H1 (cell line): ENCODE results near the gene PGD. TPM values are rescaled to one million over a fixed set of nuclear protein-coding genes. Genes with fewer than 3 reads are reported as not detected.

ENCODE experiments used
- CTCF ChIA-PET: fragments of 300-600 bp; sonication (Branson Sonifier 250); formaldehyde crosslinking; loops from one replicate; lab custom pipeline; 2021; ENCODE audit not compliant: partially characterized antibody; lab: Charles Lee
- POLR2A ChIA-PET: fragments of 300-600 bp; sonication (Branson Sonifier 250); formaldehyde crosslinking; loops from one replicate; lab custom pipeline; 2021; ENCODE audit warnings: inconsistent platforms; ENCODE audit not compliant: partially characterized antibody; lab: Charles Lee
- DNase-seq, 2 experiments: peaks; one replicate each; pipeline versions ENCODE4 v3.0.0 to v3.0.0-alpha.2; 2010 to 2022; ENCODE audit warnings: low spot score in 2 of 2, low read depth in 1 of 2, mixed read lengths in 1 of 2
- FAIRE-seq: peaks from 2 replicates; lab custom pipeline; 2011; peaks lifted over from hg19 to GRCh38; lab: Jason Lieb, UNC
- H2AFZ ChIP-seq: 2 replicates; pipeline ENCODE4 v1.8.1; 2012; ENCODE audit warnings: low read length, inconsistent platforms
- H2AK5ac ChIP-seq: 2 replicates; pipeline ENCODE4 v1.6.1; 2013; ENCODE audit warnings: low read depth, low read length
- H2BK120ac ChIP-seq: replicated peaks from 2 replicates; pipeline ENCODE3; 2013; ENCODE audit warnings: low read depth, low read length, inconsistent platforms
- H2BK12ac ChIP-seq: 2 replicates; pipeline ENCODE4 v1.6.1; 2013; ENCODE audit warnings: low read depth, low read length
- H2BK15ac ChIP-seq: 2 replicates; pipeline ENCODE4 v1.6.1; 2013; ENCODE audit warnings: low read length
- H2BK20ac ChIP-seq: 2 replicates; pipeline ENCODE4 v1.6.1; 2013; ENCODE audit warnings: low read length
- H2BK5ac ChIP-seq: 2 replicates; pipeline ENCODE4 v1.6.1; 2013; ENCODE audit warnings: low read depth, low read length
- H3K14ac ChIP-seq: 2 replicates; pipeline ENCODE4 v1.6.1; 2013; ENCODE audit warnings: inconsistent platforms; ENCODE audit not compliant: insufficient read length
- H3K18ac ChIP-seq: 2 replicates; pipeline ENCODE4 v1.6.1; 2013; ENCODE audit warnings: low read length; ENCODE audit errors: extremely low read depth
- H3K23ac ChIP-seq: 2 replicates; pipeline ENCODE4 v1.6.1; 2013; ENCODE audit warnings: inconsistent platforms; ENCODE audit not compliant: insufficient read length
- H3K23me2 ChIP-seq: 2 replicates; pipeline ENCODE4 v1.6.1; 2013; ENCODE audit warnings: low read depth, low read length
- H3K27ac ChIP-seq: 2 replicates; pipeline ENCODE4 v1.6.1; 2011; ENCODE audit warnings: low read depth, low read length, inconsistent platforms
- H3K27me3 ChIP-seq, 4 experiments: replicated peaks in 1 of 4; 1 replicate in 1 of 4; 2 replicates in 3 of 4; pipeline versions ENCODE4 v1.6.1 to v1.8.1; 2011 to 2013; ENCODE audit warnings: low read length in 3 of 4, mild to moderate bottlenecking in 3 of 4, inconsistent platforms in 2 of 4, mixed read lengths in 2 of 4, moderate library complexity in 1 of 4; ENCODE audit not compliant: control insufficient read depth in 3 of 4, insufficient read depth in 3 of 4; ENCODE audit errors: extremely low read depth in 1 of 4
- H3K36me3 ChIP-seq, 4 experiments: 2 replicates each; pipeline versions ENCODE4 v1.6.1 to v1.8.1; 2011 to 2013; ENCODE audit warnings: mild to moderate bottlenecking in 4 of 4, low read length in 3 of 4, moderate library complexity in 2 of 4, control low read depth in 1 of 4, inconsistent platforms in 1 of 4; ENCODE audit not compliant: insufficient read depth in 4 of 4, control insufficient read depth in 2 of 4
- H3K4ac ChIP-seq: replicated peaks from 2 replicates; pipeline ENCODE3; 2013; ENCODE audit warnings: low read length, low read depth, mixed read lengths, inconsistent platforms; ENCODE audit not compliant: insufficient read length
- H3K4me1 ChIP-seq, 4 experiments: replicated peaks in 1 of 4; 1 replicate in 1 of 4; 2 replicates in 3 of 4; pipeline versions ENCODE4 v1.6.1 to v1.8.1; 2011 to 2013; ENCODE audit warnings: low read length in 3 of 4, inconsistent platforms in 2 of 4, mixed read lengths in 1 of 4; ENCODE audit not compliant: insufficient read depth in 4 of 4, control insufficient read depth in 3 of 4
- H3K4me2 ChIP-seq, 2 experiments: 2 replicates each; pipeline versions ENCODE4 v1.6.1 to v1.8.1; 2011 to 2013; ENCODE audit warnings: low read depth in 2 of 2, low read length in 2 of 2, control low read depth in 1 of 2, inconsistent platforms in 1 of 2, mild to moderate bottlenecking in 1 of 2; ENCODE audit not compliant: insufficient read depth in 1 of 2
- H3K4me3 ChIP-seq, 4 experiments: fragments of 200-600, 300-600 bp in 1 of 4; sonication (generic), shearing (Covaris generic), sonication (Bioruptor Twin) in 1 of 4; 2 replicates each; pipeline versions ENCODE4 v1.5.1 to v1.8.1; 2011 to 2016; ENCODE audit warnings: low read length in 4 of 4, low read depth in 3 of 4, control low read depth in 2 of 4, inconsistent platforms in 2 of 4, mild to moderate bottlenecking in 2 of 4, mixed read lengths in 1 of 4, moderate library complexity in 1 of 4; ENCODE audit not compliant: insufficient read depth in 2 of 4; ENCODE audit errors: extremely low read depth in 1 of 4
- H3K56ac ChIP-seq: replicated peaks from 2 replicates; pipeline ENCODE3; 2013; ENCODE audit warnings: low read depth, mild to moderate bottlenecking, mixed read lengths, low read length, inconsistent platforms; ENCODE audit not compliant: insufficient read length
- H3K79me1 ChIP-seq: 2 replicates; pipeline ENCODE4 v1.6.1; 2013; ENCODE audit warnings: low read depth, low read length, control low read depth
- H3K79me2 ChIP-seq, 2 experiments: 2 replicates each; pipeline versions ENCODE4 v1.6.1 to v1.8.1; 2012 to 2013; ENCODE audit warnings: low read length in 2 of 2, mild to moderate bottlenecking in 2 of 2, inconsistent platforms in 1 of 2; ENCODE audit not compliant: insufficient read depth in 2 of 2, control insufficient read depth in 1 of 2
- H3K9ac ChIP-seq, 4 experiments: replicated peaks in 1 of 4; 1 replicate in 1 of 4; 2 replicates in 3 of 4; pipeline versions ENCODE4 v1.6.1 to v1.8.1; 2011 to 2013; ENCODE audit warnings: low read depth in 3 of 4, low read length in 3 of 4, control low read depth in 2 of 4, mild to moderate bottlenecking in 2 of 4, moderate library complexity in 2 of 4, inconsistent platforms in 1 of 4; ENCODE audit errors: extremely low read depth in 1 of 4
- H3K9me3 ChIP-seq, 2 experiments: 2 replicates each; pipeline versions ENCODE4 v1.6.1 to v1.8.1; 2012 to 2013; ENCODE audit warnings: mild to moderate bottlenecking in 2 of 2, moderate library complexity in 2 of 2, control low read depth in 1 of 2, inconsistent platforms in 1 of 2, low read depth in 1 of 2, low read length in 1 of 2, mixed read lengths in 1 of 2; ENCODE audit not compliant: insufficient read depth in 2 of 2
- H4K20me1 ChIP-seq, 2 experiments: replicated peaks in 1 of 2; 2 replicates each; pipeline versions ENCODE3 to v1.8.1; 2011 to 2013; ENCODE audit warnings: inconsistent platforms in 2 of 2, low read length in 2 of 2, mild to moderate bottlenecking in 1 of 2; ENCODE audit not compliant: insufficient read depth in 2 of 2, control insufficient read depth in 1 of 2
- H4K5ac ChIP-seq: 2 replicates; pipeline ENCODE4 v1.6.1; 2013; ENCODE audit warnings: low read length, low read depth, mixed read lengths, inconsistent platforms; ENCODE audit not compliant: insufficient read length
- H4K8ac ChIP-seq: 2 replicates; pipeline ENCODE4 v1.8.0; 2013; ENCODE audit warnings: mild to moderate bottlenecking, moderate library complexity, low read length, inconsistent platforms; ENCODE audit not compliant: insufficient read depth; ENCODE audit errors: extremely low read depth
- H4K91ac ChIP-seq: replicated peaks from 2 replicates; pipeline ENCODE3; 2013; ENCODE audit warnings: low read length, mixed read lengths, inconsistent platforms; ENCODE audit not compliant: insufficient read length
- ASH2L ChIP-seq: fragments of 200-600, 300-600 bp; sonication (generic); IDR thresholded peaks from one replicate; pipeline ENCODE4 v1.7.1; 2017; ENCODE audit warnings: low read length
- CEBPB ChIP-seq: IDR thresholded peaks from 2 replicates; pipeline ENCODE4 v1.6.1; 2012; ENCODE audit warnings: low read depth, low read length
- EZH2 ChIP-seq: fragments of 200-600 bp; sonication (generic); IDR thresholded peaks from 2 replicates; pipeline ENCODE4 v1.7.1; 2012; ENCODE audit warnings: low read depth, mild to moderate bottlenecking, moderate library complexity, low read length, inconsistent platforms; ENCODE audit not compliant: severe bottlenecking
- GTF2F1 ChIP-seq: IDR thresholded peaks from 2 replicates; pipeline ENCODE4 v1.6.1; 2012; ENCODE audit warnings: low read depth, low read length, improper control_type of control experiment, borderline replicate concordance
- KDM5A ChIP-seq: fragments of 200-600 bp; IDR thresholded peaks from 2 replicates; pipeline ENCODE4 v1.7.1; 2012; ENCODE audit warnings: mild to moderate bottlenecking, low read length, inconsistent platforms, mixed read lengths
- PHF8 ChIP-seq: fragments of 200-600 bp; sonication (generic); conservative IDR thresholded peaks from 2 replicates; pipeline ENCODE4 v1.7.1; 2012; ENCODE audit warnings: low read depth, mild to moderate bottlenecking, inconsistent platforms, low read length, moderate library complexity
- POLR2AphosphoS5 ChIP-seq: IDR thresholded peaks from 2 replicates; pipeline ENCODE4 v1.6.1; 2011; ENCODE audit warnings: low read depth, low read length
- POU5F1 ChIP-seq: IDR thresholded peaks from 2 replicates; pipeline ENCODE4 v1.6.1; 2011; ENCODE audit warnings: low read depth, mild to moderate bottlenecking, low read length, moderate library complexity
- RFX5 ChIP-seq: IDR thresholded peaks from 2 replicates; pipeline ENCODE4 v1.6.1; 2011; ENCODE audit warnings: low read depth, low read length, improper control_type of control experiment, borderline replicate concordance
- RXRA ChIP-seq: IDR thresholded peaks from 2 replicates; pipeline ENCODE4 v1.6.1; 2011; ENCODE audit warnings: low read depth, mild to moderate bottlenecking, low read length, moderate library complexity; ENCODE audit not compliant: insufficient read depth
- TCF12 ChIP-seq: IDR thresholded peaks from 2 replicates; pipeline ENCODE4 v1.6.1; 2011; ENCODE audit warnings: low read depth, mild to moderate bottlenecking, low read length
- WGBS, 2 experiments: shearing (Covaris generic) in 1 of 2; methylation state at CpG; one replicate each; pipeline versions ENCODE4 v1.1.6 to v1.1.7; 2013 to 2015; ENCODE audit warnings: low lambda C conversion rate in 2 of 2, mixed read lengths in 2 of 2, inconsistent platforms in 1 of 2, low coverage in 1 of 2, missing lambda C conversion rate in 1 of 2; ENCODE audit not compliant: insufficient replicate concordance in 2 of 2, insufficient coverage in 1 of 2, insufficient read length in 1 of 2; ENCODE audit errors: extremely low coverage in 1 of 2, missing lambda C conversion rate in 1 of 2; 5-methylcytosine and 5-hydroxymethylcytosine counted together
- polyA plus RNA-seq, 7 experiments: library from polyadenylated mRNA; depleted of rRNA in 3 of 7; stranded (reverse) in 5 of 7; unstranded in 2 of 7; fragments of >200 nt in 5 of 7; fragments of 200-250 nt in 2 of 7; gene quantifications; 1 replicate in 5 of 7; 2 replicates in 1 of 7; 4 replicates in 1 of 7; pipeline versions ENCODE4 v1.2.1 to v1.2.3, GENCODE V29; 2011 to 2013; ENCODE audit warnings: missing spikeins in 2 of 7, mixed read lengths in 2 of 7
- total RNA-seq: library from RNA; stranded (reverse); fragmentation: NEBNext Ultra II Directional; extraction: Animal tissue kit (Norgen Biotek cat#: 25700); gene quantifications from 2 replicates; pipeline ENCODE4 v1.2.1, GENCODE V29; 2021
- TF ChIP-seq, protein P1 (sequence below): IDR thresholded peaks from 2 replicates; pipeline ENCODE4 v1.6.1; 2011; ENCODE audit warnings: low read depth, mild to moderate bottlenecking, low read length; ENCODE audit not compliant: insufficient read depth

Gene PGD
- total and polyA plus RNA-seq, 2 of the 8 experiments (the other 6 are each of a cell fraction or from before 2014, with no cell fraction given): 191 to 331 TPM

DNA sequence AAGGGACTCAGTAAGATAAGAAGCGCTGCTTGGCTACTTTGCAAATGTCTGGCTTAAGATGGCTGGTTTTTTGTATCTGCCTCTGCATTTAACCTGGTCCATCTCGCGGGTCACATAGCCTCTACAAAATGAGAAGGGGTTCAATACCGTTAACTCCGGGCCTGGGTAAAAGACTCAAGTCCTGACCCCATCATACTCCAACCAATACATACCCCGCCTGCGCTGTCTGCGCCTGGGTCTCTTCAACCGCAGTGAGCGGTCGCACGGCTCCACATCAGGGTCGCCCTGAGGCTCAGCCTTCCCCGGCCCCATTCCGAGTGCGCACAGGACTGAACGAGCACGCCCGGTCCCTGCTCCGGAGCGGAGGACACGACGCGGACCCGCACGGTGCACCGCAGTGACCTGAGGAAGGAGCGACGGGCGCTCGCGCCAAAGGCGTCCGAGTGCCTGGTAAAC is 558 bp upstream of the PGD start:
- peak overlapping the region; percentile 82 for H2BK5ac ChIP-seq
- no peak overlapping the region for H3K27ac ChIP-seq
- H3K9ac ChIP-seq: peak overlapping the region in 2 of 4 experiments; percentile 52; a peak in 3 of 7 replicates
- peak overlapping the region; percentile 18; the same call in 1 of the 2 replicates for H2AFZ ChIP-seq
- POLR2A ChIA-PET: interaction anchor here (0.6 to 6.5 kb wide), 12 partner anchors 11 to 328 kb away, joined by 3 to 72 read pairs (median 5); partner anchors contain the start of genes CENPS, DFFA and KIF1B
- no peaks in the 10 kb centered on the region; the same call in 1 of the 2 replicates for H3K79me1 ChIP-seq
- peak overlapping the region; percentile 53; the same call in 1 of the 2 replicates for H2BK15ac ChIP-seq
- peak overlapping the region; percentile 47 for H4K91ac ChIP-seq
- 3% methylated on average over 34 of the region's 34 CpGs; no CpG with 5 or more reads in 1 of the 2 experiments for WGBS, 2 experiments
- no peak overlapping the region for H2AK5ac ChIP-seq
- H4K5ac ChIP-seq: peak overlapping the region; percentile 87
- DNase-seq: no peak
- no peak overlapping the region for H3K23ac ChIP-seq
- peak overlapping the region; percentile 69 for H3K56ac ChIP-seq
- 0 out of 2 replicates have a peak overlapping the region, but pooled peaks have one; percentile 29 for H2BK12ac ChIP-seq
- H2BK20ac ChIP-seq: no peak overlapping the region
- no peak for FAIRE-seq
- CTCF ChIA-PET: interaction anchor here (0.6 to 2.8 kb wide), 4 partner anchors 10 to 95 kb away, joined by 3 to 22 read pairs (median 7); partner anchors contain the start of gene CENPS
- H2BK120ac ChIP-seq: no peak overlapping the region
- H3K4me1 ChIP-seq: peaks cover 0 to 7% (median 5%) of the 10 kb centered on the region in 4 experiments; a peak in 5 of 7 replicates
- H3K36me3 ChIP-seq: peaks cover 5 to 24% (median 11%) of the 10 kb centered on the region in 4 experiments
- H3K27me3 ChIP-seq: no peaks in the 10 kb centered on the region
- H4K8ac ChIP-seq: no peak overlapping the region
- H3K14ac ChIP-seq: no peak overlapping the region
- H4K20me1 ChIP-seq: peaks cover 3 to 6% of the 10 kb centered on the region in 2 experiments
- H3K79me2 ChIP-seq: peaks cover 10 to 26% of the 10 kb centered on the region in 2 experiments
- H3K18ac ChIP-seq: peak overlapping the region; percentile 97
- H3K4me3 ChIP-seq: peak overlapping the region; percentile 84 to 99 (median 95)
- H3K23me2 ChIP-seq: peaks cover 9% of the 10 kb centered on the region; the same call in 1 of the 2 replicates
- no peaks in the 10 kb centered on the region; a peak in 1 of 4 replicates for H3K9me3 ChIP-seq
- H3K4me2 ChIP-seq: peak overlapping the region; percentile 82 to 91
- H3K4ac ChIP-seq: peak overlapping the region; percentile 87
- peak; percentile 34; the same call in 1 of the 2 replicates for TF ChIP-seq POLR2AphosphoS5
- TF ChIP-seq, protein P1, sequence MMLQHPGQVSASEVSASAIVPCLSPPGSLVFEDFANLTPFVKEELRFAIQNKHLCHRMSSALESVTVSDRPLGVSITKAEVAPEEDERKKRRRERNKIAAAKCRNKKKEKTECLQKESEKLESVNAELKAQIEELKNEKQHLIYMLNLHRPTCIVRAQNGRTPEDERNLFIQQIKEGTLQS: no peak
- TF ChIP-seq RFX5: no peak
- no peak for TF ChIP-seq POU5F1
- TF ChIP-seq TCF12: no peak
- no peak for TF ChIP-seq KDM5A
- no peak for TF ChIP-seq RXRA
- TF ChIP-seq PHF8: no peak; the same call in none of the 2 replicates
- TF ChIP-seq CEBPB: no peak
- TF ChIP-seq EZH2: no peak
- no peak for TF ChIP-seq GTF2F1
- peak; percentile 74 for TF ChIP-seq ASH2L
